Panc1 (cell line): ENCODE results near the gene CHST8. TPM values are rescaled to one million over a fixed set of nuclear protein-coding genes. Genes with fewer than 3 reads are reported as not detected.

Experiments
- ATAC-seq: fragments of 200-7000 bp; cut with Tn5 transposase; 2 replicates; pipeline ENCODE4 v1.9.1; 2020; ENCODE audit warnings: mild to moderate bottlenecking, moderate library complexity
- BruUV-seq: library from RNA; stranded (reverse); fragments of 400-500 nt; replicated peaks from 2 replicates; lab custom pipeline; 2021; lab: Mats Ljungman, UMichigan
- CTCF ChIA-PET: fragments of 300-600 bp; sonication (Branson Sonifier 250); formaldehyde crosslinking; loops from one replicate; lab custom pipeline; 2022; ENCODE audit warnings: antibody characterized with exemption; lab: Charles Lee
- POLR2A ChIA-PET: fragments of 300-600 bp; sonication (Branson Sonifier 250); formaldehyde crosslinking; loops from one replicate; lab custom pipeline; 2022; ENCODE audit warnings: antibody characterized with exemption; lab: Charles Lee
- DNase-seq: peaks from one replicate; pipeline ENCODE4 v3.0.0-alpha.2; 2010; ENCODE audit warnings: low read depth, low spot score
- H3K27ac ChIP-seq: 2 replicates; pipeline ENCODE4 v1.5.1; 2011; ENCODE audit warnings: mild to moderate bottlenecking, low read length, inconsistent platforms
- H3K27me3 ChIP-seq: fragments of 200-500 bp; sonication (Bioruptor generic); 2 replicates; pipeline ENCODE4 v1.6.0; 2014; ENCODE audit warnings: low read length, inconsistent platforms; ENCODE audit not compliant: control insufficient read depth, insufficient read depth
- H3K36me3 ChIP-seq: fragments of 200-500 bp; sonication (Bioruptor generic); 2 replicates; pipeline ENCODE4 v1.5.1; 2014; ENCODE audit warnings: inconsistent platforms, mild to moderate bottlenecking, low read length, moderate library complexity; ENCODE audit not compliant: control insufficient read depth, insufficient read depth
- H3K4me1 ChIP-seq: 2 replicates; pipeline ENCODE4 v1.5.1; 2011; ENCODE audit warnings: inconsistent platforms, mild to moderate bottlenecking, low read length, moderate library complexity; ENCODE audit not compliant: control insufficient read depth, insufficient read depth
- H3K4me3 ChIP-seq, 2 experiments: 2 replicates each; pipeline ENCODE4 v1.5.1; 2011 to 2012; ENCODE audit warnings: low read depth in 2 of 2, low read length in 2 of 2, mild to moderate bottlenecking in 2 of 2, inconsistent platforms in 1 of 2, moderate library complexity in 1 of 2
- H3K9me3 ChIP-seq: fragments of 200-500 bp; sonication (Bioruptor generic); 2 replicates; pipeline ENCODE4 v1.5.1; 2014; ENCODE audit warnings: low read depth, mild to moderate bottlenecking, inconsistent platforms, low read length, moderate library complexity; ENCODE audit not compliant: control insufficient read depth, insufficient read depth
- CTCF ChIP-seq: fragments of 450-650 bp; IDR thresholded peaks from 2 replicates; pipeline ENCODE4 v1.5.1; 2017; ENCODE audit warnings: mild to moderate bottlenecking
- POLR2AphosphoS5 ChIP-seq: IDR thresholded peaks from 2 replicates; pipeline ENCODE4 v1.6.1; 2012; ENCODE audit warnings: mild to moderate bottlenecking, low read depth, low read length, moderate library complexity
- SIN3A ChIP-seq: IDR thresholded peaks from 2 replicates; pipeline ENCODE4 v1.6.1; 2012; ENCODE audit warnings: low read depth, mild to moderate bottlenecking, low read length, moderate library complexity, borderline replicate concordance; ENCODE audit not compliant: insufficient read depth
- TCF7L2 ChIP-seq: IDR thresholded peaks from 2 replicates; pipeline ENCODE4 v1.6.1; 2011; ENCODE audit warnings: mild to moderate bottlenecking, low read depth, low read length, inconsistent platforms
- in situ Hi-C: cut with HindIII; loops from 2 replicates; pipeline ENCODE4 v1.10.0; 2016; ENCODE audit warnings: low sequenced_read_pairs, low pct_unique_long_range_greater_than_20kb
- intact Hi-C: fragments of 100-400 bp; cut with micrococcal nuclease; formaldehyde crosslinking; loops from one replicate; pipeline ENCODE4 v1.10.0; 2022; ENCODE audit not compliant: unreplicated experiment
- total RNA-seq: library from RNA; stranded (reverse); gene quantifications from one replicate; pipeline ENCODE4 v1.2.1, GENCODE V29; 2021; ENCODE audit not compliant: unreplicated experiment
- TF ChIP-seq, protein P1 (sequence below), 2 experiments: IDR thresholded peaks; 2 replicates each; pipeline ENCODE4 v1.6.1; 2011 to 2012; ENCODE audit warnings: low read depth in 2 of 2, control low read depth in 1 of 2, low read length in 1 of 2, mild to moderate bottlenecking in 1 of 2, moderate library complexity in 1 of 2; ENCODE audit not compliant: insufficient read depth in 1 of 2

CHST8 gene
- total RNA-seq, 1 experiment from 2014 or later = 0.28 TPM

DNA sequence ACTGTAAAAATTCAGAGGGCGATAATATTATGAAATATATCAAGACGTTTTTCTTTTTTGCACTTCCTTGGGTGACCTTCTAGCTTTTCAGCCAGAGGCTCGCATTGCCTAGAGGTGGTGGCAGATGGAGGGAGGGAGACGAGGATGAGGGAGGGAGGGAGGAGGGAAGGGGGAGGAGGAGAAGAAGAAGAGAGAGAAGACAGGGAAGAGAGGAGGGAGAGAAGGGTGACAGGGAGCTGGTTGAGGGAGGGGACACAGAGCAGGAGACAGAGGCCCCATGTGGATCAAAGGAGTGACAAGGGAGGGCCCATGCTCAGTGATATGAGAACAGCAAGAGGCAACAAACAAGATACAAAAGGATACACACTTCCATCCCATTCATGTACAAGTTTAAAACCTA, 166.9 kb downstream of the CHST8 start:
- ATAC-seq = no peak
- Histone ChIP-seq H3K9me3 (no peaks in the 10 kb centered on the region), H3K27ac (no peak overlapping the region), H3K4me3 (no peak overlapping the region), H3K27me3 (peaks cover 3% of the 10 kb centered on the region), H3K4me1 (no peaks in the 10 kb centered on the region), H3K36me3 (no peaks in the 10 kb centered on the region)
- intact Hi-C loops = no loop called here
- POLR2A ChIA-PET = interaction anchor here (0.6 kb wide), 1 partner anchor 549 kb away, joined by 12 read pairs; no protein-coding TSS in a partner anchor
- no TSS peak for BruUV-seq
- TF ChIP-seq TCF7L2 (no peak), POLR2AphosphoS5 (no peak), SIN3A (no peak), CTCF (no peak)
- TF ChIP-seq, protein P1, sequence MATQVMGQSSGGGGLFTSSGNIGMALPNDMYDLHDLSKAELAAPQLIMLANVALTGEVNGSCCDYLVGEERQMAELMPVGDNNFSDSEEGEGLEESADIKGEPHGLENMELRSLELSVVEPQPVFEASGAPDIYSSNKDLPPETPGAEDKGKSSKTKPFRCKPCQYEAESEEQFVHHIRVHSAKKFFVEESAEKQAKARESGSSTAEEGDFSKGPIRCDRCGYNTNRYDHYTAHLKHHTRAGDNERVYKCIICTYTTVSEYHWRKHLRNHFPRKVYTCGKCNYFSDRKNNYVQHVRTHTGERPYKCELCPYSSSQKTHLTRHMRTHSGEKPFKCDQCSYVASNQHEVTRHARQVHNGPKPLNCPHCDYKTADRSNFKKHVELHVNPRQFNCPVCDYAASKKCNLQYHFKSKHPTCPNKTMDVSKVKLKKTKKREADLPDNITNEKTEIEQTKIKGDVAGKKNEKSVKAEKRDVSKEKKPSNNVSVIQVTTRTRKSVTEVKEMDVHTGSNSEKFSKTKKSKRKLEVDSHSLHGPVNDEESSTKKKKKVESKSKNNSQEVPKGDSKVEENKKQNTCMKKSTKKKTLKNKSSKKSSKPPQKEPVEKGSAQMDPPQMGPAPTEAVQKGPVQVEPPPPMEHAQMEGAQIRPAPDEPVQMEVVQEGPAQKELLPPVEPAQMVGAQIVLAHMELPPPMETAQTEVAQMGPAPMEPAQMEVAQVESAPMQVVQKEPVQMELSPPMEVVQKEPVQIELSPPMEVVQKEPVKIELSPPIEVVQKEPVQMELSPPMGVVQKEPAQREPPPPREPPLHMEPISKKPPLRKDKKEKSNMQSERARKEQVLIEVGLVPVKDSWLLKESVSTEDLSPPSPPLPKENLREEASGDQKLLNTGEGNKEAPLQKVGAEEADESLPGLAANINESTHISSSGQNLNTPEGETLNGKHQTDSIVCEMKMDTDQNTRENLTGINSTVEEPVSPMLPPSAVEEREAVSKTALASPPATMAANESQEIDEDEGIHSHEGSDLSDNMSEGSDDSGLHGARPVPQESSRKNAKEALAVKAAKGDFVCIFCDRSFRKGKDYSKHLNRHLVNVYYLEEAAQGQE (IDR thresholded peaks at IDR 0.05; ENCODE audit: insufficient read depth in 1 of 2, low read depth in 2 of 2, low read length in 1 of 2) = no peak
- no peak for DNase-seq
- in situ Hi-C loops = no loop called here
- CTCF ChIA-PET = no interaction called here

DNA sequence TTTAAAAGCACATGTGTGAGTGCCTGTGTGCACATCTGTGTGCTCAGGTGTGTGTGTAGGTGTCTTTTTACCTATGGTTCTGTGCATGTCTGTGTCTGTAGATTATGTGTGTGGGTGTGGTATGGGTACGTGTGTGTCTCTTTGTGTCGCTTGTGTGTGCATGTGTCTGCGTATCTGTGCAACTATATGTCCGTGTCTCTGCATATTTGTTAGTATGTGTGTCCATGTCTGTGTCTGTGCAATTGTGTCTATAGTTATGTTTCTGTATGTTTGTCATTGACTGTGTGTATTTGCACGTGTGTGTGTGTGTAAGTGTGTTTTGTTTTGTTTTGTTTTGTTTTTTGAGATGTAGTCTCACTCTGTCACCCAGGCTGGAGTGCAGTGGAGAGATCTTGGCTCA, 167.6 kb downstream of the CHST8 start:
- Histone ChIP-seq H3K27me3 (peaks cover 3% of the 10 kb centered on the region), H3K4me1 (peaks cover 1% of the 10 kb centered on the region; the same call in 1 of the 2 replicates), H3K36me3 (no peaks in the 10 kb centered on the region), H3K27ac (no peak overlapping the region), H3K9me3 (no peaks in the 10 kb centered on the region), H3K4me3 (no peak overlapping the region)
- in situ Hi-C loops (no loop called here), intact Hi-C loops (no loop called here)
- TF ChIP-seq TCF7L2 (no peak), SIN3A (no peak), CTCF (no peak), POLR2AphosphoS5 (no peak)
- TF ChIP-seq, protein P1 (IDR thresholded peaks at IDR 0.05; ENCODE audit: insufficient read depth in 1 of 2, low read depth in 2 of 2, low read length in 1 of 2) = no peak
- ChIA-PET POLR2A (no interaction called here), CTCF (no interaction called here)
- ATAC-seq (no peak), DNase-seq (no peak)
- BruUV-seq = no TSS peak
